NB4 (cell line): ENCODE results near the gene MCM7.
A peak's percentile ranks its signal among the peaks of the same experiment; 100 is the strongest.

Source experiments
- DNase-seq: peaks from one replicate; pipeline ENCODE4 v3.0.0; 2010; ENCODE audit warnings: low read depth
- H3K4me3 ChIP-seq: one replicate; pipeline ENCODE4 v1.5.1; 2011; ENCODE audit warnings: mild to moderate bottlenecking, low read depth, low read length, moderate library complexity
- MYC ChIP-seq: IDR thresholded peaks from 2 replicates; pipeline ENCODE4 v1.6.1; 2011; ENCODE audit warnings: low read depth, low read length
- POLR2A ChIP-seq: IDR thresholded peaks from 2 replicates; pipeline ENCODE4 v1.6.1; 2011; ENCODE audit warnings: mild to moderate bottlenecking; ENCODE audit not compliant: insufficient read length; ENCODE audit errors: extremely low read depth
- TF ChIP-seq, protein P1 (sequence below): IDR thresholded peaks from 2 replicates; pipeline ENCODE4 v1.6.1; 2011; ENCODE audit warnings: low read depth, low read length
- TF ChIP-seq, protein P2 (sequence below): IDR thresholded peaks from one replicate; pipeline ENCODE4 v1.5.1; 2012; ENCODE audit warnings: low read depth, low read length

MCM7 gene

DNA sequence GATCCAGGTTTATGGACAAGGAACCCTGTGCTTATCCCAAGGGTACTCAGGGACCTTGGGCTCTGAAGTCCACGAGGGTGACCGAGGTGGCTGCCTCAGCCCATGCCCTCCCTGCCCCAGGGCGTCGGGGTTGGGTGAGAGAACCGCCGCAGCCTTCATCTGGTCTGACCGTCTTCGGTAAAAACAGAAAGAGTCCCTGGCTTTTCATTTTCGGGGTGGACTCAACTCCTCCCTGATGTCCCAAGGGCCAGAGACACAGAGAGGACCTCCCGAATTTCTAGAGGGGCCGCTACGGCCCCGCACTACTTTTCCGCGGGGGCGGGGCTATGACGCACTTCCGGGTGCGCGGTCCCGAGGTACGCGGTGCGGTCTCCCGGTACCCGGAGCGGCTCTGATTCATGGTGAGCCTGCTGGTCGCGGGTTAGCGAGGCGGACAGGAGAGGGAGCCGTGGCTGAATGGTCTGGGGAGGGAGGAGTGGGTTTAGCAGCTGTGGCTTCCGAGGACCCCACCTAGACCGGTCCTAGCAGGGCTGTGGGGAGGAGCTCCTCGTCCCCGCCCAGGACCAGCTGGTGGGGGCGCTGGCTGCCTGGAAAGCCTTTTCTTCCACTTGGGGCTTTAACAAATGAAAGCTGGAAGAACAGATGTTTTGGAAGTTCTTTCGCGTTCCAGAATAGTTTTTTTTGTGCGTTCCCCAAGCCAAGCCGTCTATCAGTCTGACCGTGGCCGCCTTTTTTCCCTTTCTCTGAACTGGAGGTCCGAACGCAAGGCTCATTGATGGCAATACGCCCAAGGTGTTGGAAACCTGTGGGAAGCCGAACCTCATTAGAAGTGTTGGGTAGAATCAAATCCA lies 51.5 kb downstream of the MCM7 start, which contains the start of gene ZSCAN21:
Gene ZSCAN21, plus strand, starts transcription at position 334 of the 851 bp plus-strand sequence. CDS start 7,233 bp downstream, outside the sequence.
- TF ChIP-seq, protein P1, sequence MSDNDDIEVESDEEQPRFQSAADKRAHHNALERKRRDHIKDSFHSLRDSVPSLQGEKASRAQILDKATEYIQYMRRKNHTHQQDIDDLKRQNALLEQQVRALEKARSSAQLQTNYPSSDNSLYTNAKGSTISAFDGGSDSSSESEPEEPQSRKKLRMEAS, result peak; percentile 72
- TF ChIP-seq, protein P2, sequence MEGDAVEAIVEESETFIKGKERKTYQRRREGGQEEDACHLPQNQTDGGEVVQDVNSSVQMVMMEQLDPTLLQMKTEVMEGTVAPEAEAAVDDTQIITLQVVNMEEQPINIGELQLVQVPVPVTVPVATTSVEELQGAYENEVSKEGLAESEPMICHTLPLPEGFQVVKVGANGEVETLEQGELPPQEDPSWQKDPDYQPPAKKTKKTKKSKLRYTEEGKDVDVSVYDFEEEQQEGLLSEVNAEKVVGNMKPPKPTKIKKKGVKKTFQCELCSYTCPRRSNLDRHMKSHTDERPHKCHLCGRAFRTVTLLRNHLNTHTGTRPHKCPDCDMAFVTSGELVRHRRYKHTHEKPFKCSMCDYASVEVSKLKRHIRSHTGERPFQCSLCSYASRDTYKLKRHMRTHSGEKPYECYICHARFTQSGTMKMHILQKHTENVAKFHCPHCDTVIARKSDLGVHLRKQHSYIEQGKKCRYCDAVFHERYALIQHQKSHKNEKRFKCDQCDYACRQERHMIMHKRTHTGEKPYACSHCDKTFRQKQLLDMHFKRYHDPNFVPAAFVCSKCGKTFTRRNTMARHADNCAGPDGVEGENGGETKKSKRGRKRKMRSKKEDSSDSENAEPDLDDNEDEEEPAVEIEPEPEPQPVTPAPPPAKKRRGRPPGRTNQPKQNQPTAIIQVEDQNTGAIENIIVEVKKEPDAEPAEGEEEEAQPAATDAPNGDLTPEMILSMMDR, result peak; percentile 23
- peak; percentile 92 for TF ChIP-seq POLR2A
- TF ChIP-seq MYC, result no peak; the same call in none of the 2 replicates
- H3K4me3 ChIP-seq, result peak within 1 kb of the TSS; percentile 68
- peak; percentile 91 for DNase-seq

DNA sequence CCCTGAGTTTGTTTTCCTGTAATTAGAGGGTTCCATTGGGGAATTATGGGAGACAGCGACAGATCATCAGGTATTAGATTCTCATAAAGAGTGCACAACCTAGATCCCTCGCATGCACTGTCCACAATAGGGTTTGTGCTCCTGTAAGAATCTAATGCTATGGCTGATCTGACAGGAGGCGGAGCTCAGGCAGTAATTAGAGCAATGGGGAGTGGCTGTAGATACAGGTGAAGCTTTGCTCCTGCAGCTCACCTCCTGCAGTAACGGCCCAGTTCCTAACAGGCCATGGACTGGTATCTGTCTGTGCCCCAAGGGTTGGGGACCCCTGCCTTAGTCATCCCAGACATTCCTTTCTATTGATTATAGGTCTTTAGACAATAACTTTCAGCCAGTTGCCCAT lies 52.5 kb downstream of the MCM7 start:
- DNase-seq, result no peak
- TF ChIP-seq, protein P1, result no peak
- TF ChIP-seq, protein P2, result no peak
- no peak for TF ChIP-seq MYC
- no peak overlapping the region for H3K4me3 ChIP-seq

DNA sequence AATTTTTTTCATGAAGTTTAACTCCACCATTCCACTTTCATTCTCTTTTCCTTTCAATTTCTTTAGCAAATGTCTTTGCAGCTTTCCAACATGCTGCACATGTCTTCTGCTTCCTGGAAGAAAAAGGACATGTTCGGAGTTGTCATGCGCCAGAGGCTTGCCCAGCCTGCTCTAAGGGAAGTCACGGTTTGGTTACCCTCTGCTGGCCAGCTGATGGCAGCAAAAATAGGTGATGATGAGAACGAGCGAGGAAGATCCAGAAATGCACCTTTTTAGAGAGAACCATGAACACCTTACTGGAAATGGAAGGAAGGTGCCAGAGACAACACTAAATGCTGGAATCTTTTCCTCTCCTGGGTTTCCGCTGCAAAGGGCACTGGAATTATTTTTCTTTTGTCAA lies 56.5 kb downstream of the MCM7 start:
- no peak overlapping the region for H3K4me3 ChIP-seq
- no peak for DNase-seq
- no peak for TF ChIP-seq MYC
